ENCODE results near the gene PIP4K2A.
"Not testable (repeated sequence)": the region's sequence is repeated elsewhere in the genome, so short reads cannot be mapped to it uniquely, and the experiment has no call there.

PIP4K2A gene

DNA sequence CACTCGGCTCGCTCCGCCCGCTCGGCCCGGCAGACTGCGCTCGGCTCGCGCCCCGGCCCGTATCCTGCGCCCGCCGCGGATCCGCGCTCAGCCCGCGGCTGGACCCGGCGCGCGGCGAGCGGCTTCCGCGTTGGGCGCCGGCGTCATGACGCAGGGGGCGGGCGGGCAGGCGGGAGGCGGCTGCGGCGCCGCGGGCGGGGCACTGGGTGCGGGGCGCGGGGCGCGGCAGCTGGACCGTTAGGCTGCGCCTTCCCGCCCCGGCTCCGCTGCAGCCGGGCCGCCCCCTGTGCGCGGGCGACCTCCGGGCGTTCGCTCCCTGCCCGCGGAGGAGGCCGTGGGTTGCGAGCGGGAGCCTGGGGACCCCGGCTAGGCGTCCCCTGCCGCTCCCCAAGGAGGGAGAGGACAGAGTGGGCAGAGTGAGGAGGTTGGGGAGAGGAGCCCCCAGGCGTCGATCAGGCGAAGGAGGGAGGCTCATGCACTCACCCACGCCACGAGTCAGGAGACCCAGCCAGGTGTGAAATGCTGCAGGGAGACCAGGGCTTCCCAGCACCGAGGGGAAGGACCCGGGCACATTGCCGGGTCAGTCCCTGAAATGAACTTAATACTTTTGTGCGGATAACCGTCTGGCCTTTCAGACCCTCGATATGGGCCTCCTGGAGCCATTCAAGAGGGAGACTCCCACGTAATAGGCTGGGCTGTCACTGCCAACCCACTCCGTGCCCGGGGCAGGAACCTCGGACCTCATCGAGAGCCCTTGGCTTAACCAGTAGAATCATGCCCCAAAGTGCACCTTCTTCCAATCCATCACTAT lies at the start of gene PIP4K2A:
Gene PIP4K2A, minus strand, starts transcription at position 100 of the 811 bp plus-strand sequence. CDS start 252 bp downstream, outside the sequence.
- DNase-seq, result no peak

DNA sequence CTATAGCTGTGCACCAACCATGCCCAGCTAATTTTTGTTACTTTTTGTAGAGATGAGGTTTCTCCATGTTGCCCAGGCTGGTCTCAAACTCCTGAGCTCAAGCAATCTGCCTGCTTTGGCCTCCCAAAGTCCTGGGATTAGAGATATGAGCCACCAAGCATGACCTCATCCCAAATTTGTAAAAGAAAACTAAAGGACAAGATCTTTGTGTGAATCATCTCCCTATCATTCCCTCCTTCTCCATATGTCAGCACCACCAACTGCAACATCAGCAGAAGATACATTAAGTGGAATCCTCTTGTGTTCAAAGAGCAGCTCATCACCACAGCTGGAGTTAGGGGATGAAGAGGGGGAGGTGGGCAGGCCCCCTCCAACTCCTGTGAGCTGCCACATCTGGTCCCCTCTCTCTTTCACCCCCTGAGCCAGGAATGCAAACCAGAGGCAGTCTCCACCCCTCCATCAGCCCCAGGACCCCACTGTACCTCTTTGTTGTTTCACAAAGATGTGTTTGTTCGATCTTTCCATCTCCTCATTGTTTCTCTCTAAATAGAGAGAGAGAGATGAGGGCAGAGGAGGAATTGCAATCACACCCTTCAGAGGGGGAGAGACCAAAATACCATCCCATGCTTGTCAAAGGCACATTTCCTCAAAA lies 47.3 kb upstream of the PIP4K2A start:
- DNase-seq, result no peak

DNA sequence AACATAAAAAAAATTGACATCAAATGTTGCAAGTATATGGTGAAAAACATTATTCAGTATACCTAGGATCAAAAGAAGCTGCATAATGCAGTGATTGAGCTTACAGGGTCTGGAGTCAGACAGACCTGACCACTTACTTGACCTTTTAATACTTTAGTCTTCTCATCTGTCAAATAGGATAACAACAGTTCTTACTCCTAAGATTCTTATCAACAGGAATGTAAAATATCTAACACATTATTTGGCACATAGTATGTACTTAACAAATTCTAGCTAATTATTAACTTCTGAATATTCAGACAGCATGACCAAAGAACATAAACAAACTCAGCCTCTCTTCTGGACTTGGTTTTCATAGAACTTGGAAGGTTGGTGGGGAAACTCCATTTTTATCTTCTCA lies 45.6 kb upstream of the PIP4K2A start:
- no peak for DNase-seq

DNA sequence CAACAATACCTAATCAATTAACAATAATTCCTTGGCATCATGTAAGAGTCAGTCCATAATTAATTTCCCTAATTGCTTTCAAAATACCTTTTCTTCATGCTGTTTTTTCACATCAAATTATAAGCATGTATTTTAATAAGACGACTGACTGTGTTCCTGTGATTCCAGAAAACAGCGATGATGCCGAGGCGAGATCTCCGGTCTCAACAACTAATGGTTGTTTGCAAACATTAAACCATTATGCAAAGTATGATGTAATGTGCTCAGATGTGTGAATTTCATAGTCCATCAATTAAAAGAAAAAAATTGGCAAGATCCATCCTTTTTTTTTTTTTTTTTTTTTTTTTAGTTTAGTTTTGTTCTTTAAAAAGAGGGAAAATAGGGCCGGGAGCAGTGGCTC lies 44.5 kb upstream of the PIP4K2A start:
- no peak for DNase-seq

DNA sequence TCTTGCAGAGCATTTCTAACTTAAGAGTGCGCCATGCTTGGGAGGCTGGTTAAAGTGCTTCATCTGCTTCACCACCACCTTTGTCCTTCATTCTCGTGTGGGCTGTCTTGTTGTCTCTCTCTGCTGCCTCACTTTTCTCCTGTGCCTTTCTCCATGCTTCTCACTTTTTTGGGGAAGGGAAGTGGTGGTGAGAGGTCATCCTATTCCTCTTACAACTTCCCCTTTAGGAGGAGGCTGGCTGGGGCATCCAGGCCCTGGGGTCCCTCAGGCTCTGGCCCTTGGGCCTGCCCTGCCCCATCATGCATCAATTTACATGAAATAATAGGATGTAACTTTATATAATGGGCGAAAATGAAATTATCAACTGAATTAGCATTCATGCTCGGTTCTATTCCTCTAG lies 39.9 kb upstream of the PIP4K2A start:
- DNase-seq, result no peak

DNA sequence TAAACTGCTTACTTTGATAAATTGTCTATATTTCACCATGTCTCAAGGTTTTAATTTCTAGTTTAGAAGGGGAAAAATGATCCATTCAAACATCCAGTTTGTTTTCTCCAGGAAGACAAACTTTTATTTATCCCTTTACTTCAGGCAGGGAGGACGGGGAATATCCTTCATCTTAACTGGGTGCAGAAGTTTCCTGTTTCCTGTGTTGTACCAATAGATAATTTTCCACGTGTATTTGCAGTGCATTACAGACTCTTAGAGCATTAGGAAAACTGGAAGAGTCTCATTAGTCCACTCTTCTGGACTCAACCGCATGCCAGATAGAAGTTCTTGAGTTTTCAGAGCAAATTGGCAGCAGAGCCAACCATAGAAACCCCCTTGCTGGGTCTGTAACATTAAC lies 39.4 kb upstream of the PIP4K2A start:
- DNase-seq, result no peak

DNA sequence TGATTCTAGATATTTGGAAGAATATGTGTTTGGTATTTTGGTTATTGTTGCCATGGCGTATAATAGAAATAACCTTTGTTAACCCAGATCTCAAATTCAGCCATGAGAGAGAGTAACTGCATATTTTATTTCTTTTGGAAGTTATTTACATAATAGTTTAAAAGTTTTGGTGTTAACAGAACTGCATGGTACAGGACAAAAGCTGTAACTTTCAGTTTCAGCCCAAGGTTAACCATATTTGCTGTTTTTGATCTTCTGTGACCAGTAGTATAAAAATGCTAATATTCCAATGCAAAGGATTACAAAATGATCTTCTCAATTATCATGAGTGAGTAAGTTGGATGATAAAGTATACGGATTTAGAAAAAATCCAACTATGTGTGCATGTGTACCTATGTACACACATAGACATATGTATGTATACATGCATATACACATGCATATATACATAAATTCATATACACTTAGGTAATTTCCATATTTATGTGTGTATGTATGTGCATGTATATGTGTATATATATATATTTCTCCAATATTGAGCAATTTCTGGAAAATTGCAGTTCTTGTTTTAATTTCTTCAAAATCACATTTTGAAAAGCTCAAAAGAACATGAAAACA lies 38.0 kb upstream of the PIP4K2A start:
- DNase-seq, result no peak

DNA sequence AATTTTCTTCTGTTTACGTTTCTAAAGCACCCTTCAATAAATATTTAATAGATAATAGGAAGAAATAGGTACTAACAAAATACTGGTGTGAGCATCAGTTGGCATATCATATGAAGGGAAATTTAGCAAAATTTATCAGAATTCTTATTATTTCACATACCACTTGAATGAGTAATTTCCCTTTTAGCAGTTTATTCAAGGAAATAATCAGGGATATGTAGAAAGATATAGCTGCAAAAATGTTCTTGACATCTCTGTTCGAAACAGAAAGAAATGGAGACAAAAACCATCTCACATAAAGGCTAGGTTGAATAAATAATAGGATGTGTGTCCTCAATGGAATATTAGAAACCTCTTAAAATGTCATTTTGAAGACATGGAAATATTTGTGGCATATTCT lies 35.8 kb upstream of the PIP4K2A start:
- no peak for DNase-seq

DNA sequence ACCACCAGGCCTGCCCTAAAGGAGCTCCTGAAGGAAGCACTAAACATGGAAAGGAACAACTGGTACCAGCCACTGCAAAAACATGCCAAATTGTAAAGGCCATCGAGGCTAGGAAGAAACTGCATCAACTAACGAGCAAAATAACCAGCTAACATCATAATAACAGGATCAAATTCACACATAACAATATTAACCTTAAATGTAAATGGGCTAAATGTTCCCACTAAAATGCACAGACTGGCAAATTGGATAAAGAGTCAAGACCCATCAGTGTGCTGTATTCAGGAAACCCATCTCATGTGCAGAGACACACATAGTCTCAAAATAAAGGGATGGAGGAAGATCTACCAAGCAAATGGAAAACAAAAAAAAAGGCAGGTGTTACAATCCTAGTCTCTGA lies 30.5 kb upstream of the PIP4K2A start:
- DNase-seq, result not testable (repeated sequence)

DNA sequence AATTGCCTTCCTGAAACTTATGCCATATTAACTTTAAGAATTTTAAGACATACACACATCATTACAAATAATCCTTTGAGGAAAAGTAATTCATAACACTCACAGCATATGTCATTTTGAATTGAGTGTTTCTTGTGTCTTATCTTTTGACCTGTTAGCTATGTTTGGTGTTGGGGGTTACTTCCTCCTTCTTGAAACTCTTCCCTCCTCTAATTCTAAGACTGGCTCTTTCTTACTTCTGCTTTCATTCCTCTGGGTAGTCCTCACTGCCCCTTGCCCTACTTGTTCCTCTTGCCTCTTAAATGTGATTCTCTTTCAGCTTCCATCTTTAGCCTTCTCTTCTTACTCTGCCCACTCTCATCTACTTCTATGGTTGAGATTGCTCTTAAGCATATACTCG lies 28.3 kb upstream of the PIP4K2A start:
- DNase-seq, result no peak

DNA sequence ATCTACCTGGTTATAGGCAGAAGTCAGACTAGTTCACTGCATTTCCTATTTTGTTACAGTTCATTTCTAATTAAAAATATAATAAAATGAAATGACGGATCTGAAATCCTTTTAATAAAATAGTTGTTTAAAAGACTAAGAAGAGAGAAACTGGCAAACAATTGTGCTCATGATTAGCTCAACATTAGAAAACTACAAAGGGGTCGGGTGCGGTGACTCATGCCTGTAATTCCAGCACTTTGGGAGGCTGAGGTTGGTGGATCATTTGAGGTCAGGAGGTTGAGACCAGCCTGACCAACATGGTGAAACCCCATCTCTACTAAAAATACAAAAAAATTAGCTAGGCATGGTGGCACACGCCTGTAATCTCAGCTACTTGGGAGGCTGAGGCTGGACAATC lies 27.3 kb upstream of the PIP4K2A start:
- DNase-seq, result not testable (repeated sequence)

DNA sequence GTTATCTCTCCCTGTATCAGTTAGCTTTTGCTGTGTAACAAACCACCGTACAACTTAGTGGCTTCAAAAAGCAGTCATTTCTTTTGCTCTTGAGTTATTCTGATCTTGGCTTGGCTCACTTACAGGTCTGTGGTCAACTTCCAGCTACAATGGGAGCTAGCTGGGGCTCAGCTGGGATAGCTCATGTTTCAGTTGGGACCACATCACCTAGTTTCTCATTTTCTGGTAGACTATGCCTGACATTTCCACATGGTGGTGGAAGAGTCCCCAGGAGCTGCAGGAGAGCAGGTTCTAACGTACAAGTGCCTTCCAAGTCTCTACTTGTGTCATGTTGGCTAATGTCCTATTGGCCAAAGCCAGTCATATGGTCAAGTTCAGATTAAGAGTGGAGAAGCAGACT lies 25.8 kb upstream of the PIP4K2A start:
- DNase-seq, result no peak

DNA sequence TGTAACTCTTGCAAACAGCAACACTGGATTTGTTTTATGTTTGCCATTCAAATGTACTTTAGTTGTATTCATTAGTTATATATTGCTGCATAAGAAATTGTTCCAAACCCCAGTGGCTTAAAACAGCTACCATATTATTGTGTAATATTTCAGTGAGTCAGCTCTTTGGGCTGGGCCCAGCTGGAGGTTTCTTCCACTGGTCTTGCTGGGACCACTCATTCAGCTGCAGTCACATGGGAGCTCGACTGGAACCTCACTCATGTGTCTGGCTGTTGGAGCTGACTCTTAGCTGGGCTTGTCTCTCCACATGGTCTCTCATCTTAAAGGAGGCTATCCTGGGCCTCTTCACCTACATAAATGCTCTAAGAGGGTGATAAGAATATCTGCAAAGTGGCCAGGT lies 23.2 kb upstream of the PIP4K2A start:
- DNase-seq, result no peak

DNA sequence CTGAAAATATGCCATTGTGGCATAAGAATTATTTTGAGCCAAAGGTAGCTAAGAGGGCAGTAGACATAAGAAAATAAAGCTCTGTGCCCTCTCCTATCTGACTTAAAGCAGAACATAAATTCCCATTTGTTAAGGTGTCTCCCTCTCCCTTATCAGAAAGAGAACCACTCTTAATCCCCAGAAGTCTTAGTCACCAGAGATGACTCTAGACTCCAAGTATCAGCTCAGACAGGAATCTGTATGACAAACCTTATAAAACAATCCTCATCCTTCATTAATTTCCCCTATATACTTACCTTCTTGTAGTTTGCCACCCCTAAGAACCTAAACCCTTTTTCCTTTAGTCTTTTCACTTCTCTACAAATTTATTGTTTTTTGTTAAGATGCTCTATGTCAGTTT lies 21.8 kb upstream of the PIP4K2A start:
- no peak for DNase-seq

DNA sequence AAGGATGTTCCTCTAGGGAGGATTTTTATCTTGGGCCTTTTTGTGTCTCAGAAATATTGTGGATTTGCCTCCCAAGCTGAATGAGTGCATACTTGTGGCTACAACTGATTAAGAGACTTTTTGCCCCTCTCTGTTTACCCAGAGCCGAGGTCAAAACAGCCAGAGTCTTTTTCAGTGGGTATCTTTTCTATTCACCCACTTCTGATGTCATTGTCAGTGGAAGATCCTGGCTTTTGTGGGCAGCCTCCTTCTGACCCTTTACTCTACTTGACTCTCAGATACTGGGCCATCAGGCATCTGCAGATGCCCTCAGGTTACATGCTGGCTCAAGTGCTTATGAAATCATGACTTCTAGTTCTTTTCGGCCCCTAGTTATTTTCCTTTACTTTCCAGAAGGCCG lies 19.6 kb upstream of the PIP4K2A start:
- DNase-seq, result no peak

DNA sequence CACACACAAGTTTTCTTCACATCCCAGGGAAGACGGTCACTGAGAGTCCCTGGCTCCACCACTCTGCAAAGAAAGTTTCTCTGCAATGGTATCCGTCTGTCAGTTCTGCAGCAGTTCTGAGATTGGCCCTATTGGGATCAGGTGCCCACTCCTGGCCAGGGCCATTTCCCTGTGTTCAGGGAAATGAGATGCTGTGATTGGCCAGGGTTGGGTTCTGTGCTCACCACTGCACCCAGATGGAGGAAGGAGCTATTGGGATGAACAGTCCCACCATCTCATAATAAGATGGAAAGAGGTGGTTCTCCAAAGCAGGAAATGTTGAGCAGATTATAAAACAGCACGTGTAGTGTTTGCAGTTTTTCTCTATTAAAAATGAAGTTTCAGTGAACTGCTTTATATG lies 13.3 kb upstream of the PIP4K2A start:
- no peak for DNase-seq

DNA sequence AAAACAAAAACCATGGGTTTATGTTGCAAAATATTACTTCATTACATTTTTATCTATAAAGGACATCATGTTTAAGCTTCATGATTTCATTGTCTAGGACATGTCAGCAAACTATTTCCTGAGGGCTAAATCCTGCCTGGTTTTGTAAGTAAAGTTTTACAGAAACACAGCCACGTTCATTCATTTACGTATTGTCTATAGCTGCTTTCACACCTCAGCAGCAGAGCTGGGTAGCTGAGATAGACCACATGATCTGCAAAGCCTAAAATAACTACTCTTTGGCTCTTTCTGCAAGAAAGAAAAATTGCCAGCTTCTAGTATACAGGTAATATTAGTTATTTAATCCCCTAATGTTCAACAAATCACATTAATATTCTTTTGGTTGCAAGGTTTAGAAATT lies 12.7 kb upstream of the PIP4K2A start:
- no peak for DNase-seq

DNA sequence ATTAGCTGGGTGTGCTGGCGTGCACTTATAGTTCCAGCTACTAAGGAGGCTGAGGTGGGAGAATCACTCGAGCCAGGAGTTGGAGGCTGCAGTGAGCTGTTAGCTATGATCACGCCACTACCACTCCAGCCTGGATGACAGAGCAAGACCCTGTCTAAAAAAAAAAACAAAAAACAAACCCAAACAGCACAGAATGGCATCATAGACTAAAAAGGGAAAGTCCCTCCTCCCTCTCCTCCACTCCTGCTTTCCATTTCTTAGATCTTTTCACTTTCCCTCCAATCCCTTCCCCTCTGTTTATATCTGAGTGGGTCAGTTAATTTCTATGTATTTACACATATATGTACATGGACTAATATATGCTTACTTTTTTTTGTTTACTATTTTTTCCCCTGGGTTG lies 10.4 kb upstream of the PIP4K2A start:
- no peak for DNase-seq

DNA sequence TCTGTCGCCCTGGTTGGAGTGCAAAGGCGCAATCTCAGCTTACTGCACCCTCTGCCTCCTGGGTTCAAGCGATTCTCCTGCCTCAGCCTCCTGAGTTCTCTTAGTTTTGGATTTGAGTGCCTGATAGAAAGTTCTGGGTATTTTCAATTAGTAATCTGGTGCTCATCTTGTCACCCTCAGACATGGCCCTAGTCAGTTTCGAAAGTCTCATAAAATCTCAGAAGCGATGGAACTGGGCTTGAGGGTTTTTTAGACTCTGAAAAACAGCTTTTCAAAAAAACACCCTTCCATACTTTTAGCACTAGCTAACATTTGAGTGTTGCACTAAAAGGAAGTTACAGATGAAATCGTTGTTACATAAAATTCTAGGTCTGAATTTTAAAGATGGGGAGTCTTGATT lies 9.4 kb upstream of the PIP4K2A start:
- no peak for DNase-seq

DNA sequence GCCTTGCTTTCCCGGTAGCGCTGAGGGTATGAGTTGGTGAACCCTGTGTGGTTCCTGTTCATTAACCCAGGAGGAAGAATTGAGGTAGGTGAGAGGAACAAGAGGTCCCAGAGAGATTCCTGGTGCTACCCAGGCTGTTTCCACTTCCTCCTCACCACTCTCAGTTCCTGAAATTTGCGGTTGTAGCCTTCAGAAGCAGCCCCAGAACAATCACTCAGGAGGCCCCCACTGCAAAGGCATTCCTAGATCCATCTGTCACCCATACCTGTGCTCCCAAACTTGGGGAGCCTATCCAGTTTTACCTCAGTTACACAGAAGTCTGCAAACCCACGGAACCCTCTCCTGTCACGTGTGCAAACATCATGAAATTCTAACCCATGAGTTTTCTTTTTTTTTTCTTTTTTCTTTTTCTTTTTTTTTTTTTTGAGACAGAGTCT lies 9.0 kb upstream of the PIP4K2A start:
- no peak for DNase-seq

DNA sequence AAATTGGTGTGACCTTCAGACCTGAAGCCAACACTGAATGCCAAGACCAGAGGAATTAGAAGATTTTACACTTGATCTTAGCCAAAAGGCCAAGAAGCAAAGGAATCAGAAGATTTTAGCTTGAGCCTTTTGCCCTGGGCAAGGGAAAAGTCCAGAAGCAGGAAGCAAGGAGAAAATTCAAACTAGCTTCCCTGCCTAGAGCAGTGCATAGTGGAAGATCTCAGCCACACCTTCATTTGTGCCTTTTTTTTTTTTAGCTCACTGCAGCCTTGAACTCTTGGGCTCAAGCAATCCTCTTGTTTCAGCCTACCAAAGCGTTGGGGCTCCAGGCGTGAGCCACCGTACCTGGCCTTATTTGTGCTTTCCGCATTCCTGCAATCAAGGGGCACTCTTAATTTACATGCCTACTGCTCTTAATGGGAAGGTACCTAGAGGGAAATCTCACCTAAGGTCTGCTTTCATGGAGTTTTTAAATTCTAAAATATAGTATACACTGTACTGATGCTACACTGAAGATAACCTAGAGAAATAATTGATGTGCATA lies 8.3 kb upstream of the PIP4K2A start:
- DNase-seq, result no peak

DNA sequence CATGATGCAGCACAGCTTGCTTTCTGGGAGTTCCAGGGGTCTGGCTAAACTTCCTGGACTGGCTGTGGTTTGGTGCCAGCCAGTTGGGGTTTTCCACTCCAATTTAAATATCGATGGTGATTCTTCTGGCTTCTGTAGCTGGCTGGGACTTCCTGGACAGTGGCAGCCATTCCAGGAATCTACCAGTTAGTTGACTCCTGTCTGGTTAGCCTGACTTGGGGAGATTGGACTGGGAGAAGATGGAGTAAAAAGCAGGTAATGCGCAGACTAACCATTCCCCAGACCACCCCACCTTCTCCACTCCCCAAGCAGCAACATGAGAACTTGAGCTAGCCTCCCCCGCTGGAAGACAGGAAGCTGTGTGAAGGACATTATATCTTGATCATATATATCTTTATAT lies 6.3 kb upstream of the PIP4K2A start:
- no peak for DNase-seq

DNA sequence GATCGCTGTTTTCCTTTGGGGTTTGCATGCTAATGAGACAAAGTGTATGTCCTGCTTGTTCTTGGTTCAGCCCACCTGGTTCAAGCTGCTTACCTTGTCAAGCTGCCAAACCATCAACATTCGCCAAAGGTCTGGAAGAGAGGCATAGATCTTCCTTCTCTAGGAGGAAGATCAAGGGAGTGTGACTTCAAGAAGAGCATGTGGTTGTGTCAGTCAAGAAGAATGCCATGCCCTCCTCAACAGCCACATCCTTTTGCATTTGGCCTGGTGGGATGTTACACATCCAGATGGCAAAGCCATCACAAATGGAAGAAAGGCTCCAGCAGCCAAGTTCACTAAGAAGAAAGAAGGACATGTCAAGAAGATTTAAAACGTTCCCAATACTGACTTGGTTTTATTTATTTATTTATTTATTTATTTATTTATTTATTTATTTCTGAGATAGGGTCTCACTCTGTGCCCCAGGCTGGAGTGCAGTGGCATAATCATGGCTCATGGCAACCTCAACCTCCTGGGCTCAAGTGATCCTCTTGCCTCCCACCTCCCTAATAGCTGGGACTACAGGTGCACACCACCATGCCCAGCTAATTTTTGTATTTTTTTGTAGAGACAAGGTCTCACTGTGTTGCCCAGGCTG lies 5.1 kb upstream of the PIP4K2A start:
- DNase-seq, result no peak
